Activated CD8-positive, alpha-beta T cell treated with anti-CD3 and anti-CD28 coated beads for 36 hours (primary cell): ENCODE data around the gene PXYLP1. TPM values are rescaled to one million over a fixed set of nuclear protein-coding genes. Genes with fewer than 3 reads are reported as not detected.

Experiments
- ATAC-seq: fragments of 200-7000 bp; cut with Tn5 transposase; one replicate; pipeline ENCODE4 v1.10.0; 2021; ENCODE audit warnings: mild to moderate bottlenecking, moderate library complexity
- CTCF ChIA-PET: fragments of 350-600 bp; sonication (Branson Sonifier 250); formaldehyde crosslinking; loops from one replicate; lab custom pipeline; 2021; ENCODE audit warnings: antibody characterized with exemption; lab: Charles Lee
- POLR2A ChIA-PET: fragments of 350-600 bp; sonication (Branson Sonifier 250); formaldehyde crosslinking; loops from one replicate; lab custom pipeline; 2021; ENCODE audit warnings: antibody characterized with exemption; lab: Charles Lee
- DNase-seq: peaks from one replicate; pipeline ENCODE4 v3.0.0-alpha.2; 2020
- H3K27ac Mint-ChIP-seq: one replicate; pipeline ENCODE4 v1.8.0; 2021; ENCODE audit warnings: mild to moderate bottlenecking, mixed read lengths
- H3K27me3 Mint-ChIP-seq: one replicate; pipeline ENCODE4 v1.8.0; 2021; ENCODE audit warnings: mixed read lengths
- H3K36me3 Mint-ChIP-seq: one replicate; pipeline ENCODE4 v1.8.0; 2021; ENCODE audit warnings: low read depth, mixed read lengths
- H3K4me1 Mint-ChIP-seq: one replicate; pipeline ENCODE4 v1.8.0; 2021; ENCODE audit warnings: low read depth, mixed read lengths
- H3K4me3 Mint-ChIP-seq: one replicate; pipeline ENCODE4 v1.8.0; 2021; ENCODE audit warnings: mild to moderate bottlenecking, moderate library complexity, mixed read lengths
- H3K9me3 Mint-ChIP-seq: one replicate; pipeline ENCODE4 v1.8.0; 2021; ENCODE audit warnings: mixed read lengths
- intact Hi-C: fragments of 100-400 bp; cut with micrococcal nuclease; formaldehyde crosslinking; loops from one replicate; pipeline ENCODE4 v1.10.0; 2022
- total RNA-seq, 2 experiments: library from RNA; stranded (reverse); gene quantifications; one replicate each; pipeline ENCODE4 v1.2.3, GENCODE V29; 2021
- TF ChIP-seq, protein P1 (sequence below): fragments of 200-600 bp; IDR thresholded peaks from one replicate; pipeline ENCODE4 v1.8.0; 2022; ENCODE audit warnings: antibody characterized with exemption, mild to moderate bottlenecking

The PXYLP1 gene
- total RNA-seq, 2 experiments from 2014 or later: 14.9 to 17.2 TPM

GRCh38 chr3:141328286-141329166, 96.9 kb downstream of the PXYLP1 start:
- ATAC-seq (peak; percentile 85), DNase-seq (peak; percentile 40)
- CTCF ChIA-PET: interaction anchor here (0.9 to 2.4 kb wide), 4 partner anchors 16 to 127 kb away, joined by 4 to 8 read pairs (median 6); no protein-coding TSS in a partner anchor
- TF ChIP-seq, protein P1, sequence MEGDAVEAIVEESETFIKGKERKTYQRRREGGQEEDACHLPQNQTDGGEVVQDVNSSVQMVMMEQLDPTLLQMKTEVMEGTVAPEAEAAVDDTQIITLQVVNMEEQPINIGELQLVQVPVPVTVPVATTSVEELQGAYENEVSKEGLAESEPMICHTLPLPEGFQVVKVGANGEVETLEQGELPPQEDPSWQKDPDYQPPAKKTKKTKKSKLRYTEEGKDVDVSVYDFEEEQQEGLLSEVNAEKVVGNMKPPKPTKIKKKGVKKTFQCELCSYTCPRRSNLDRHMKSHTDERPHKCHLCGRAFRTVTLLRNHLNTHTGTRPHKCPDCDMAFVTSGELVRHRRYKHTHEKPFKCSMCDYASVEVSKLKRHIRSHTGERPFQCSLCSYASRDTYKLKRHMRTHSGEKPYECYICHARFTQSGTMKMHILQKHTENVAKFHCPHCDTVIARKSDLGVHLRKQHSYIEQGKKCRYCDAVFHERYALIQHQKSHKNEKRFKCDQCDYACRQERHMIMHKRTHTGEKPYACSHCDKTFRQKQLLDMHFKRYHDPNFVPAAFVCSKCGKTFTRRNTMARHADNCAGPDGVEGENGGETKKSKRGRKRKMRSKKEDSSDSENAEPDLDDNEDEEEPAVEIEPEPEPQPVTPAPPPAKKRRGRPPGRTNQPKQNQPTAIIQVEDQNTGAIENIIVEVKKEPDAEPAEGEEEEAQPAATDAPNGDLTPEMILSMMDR: no peak
- peaks cover 16% of the 10 kb centered on the region for H3K4me1 Mint-ChIP-seq
- H3K36me3 Mint-ChIP-seq: no peaks in the 10 kb centered on the region
- H3K4me3 Mint-ChIP-seq: no peak overlapping the region
- no peaks in the 10 kb centered on the region for H3K9me3 Mint-ChIP-seq
- POLR2A ChIA-PET: interaction anchor here (1.5 kb wide), 2 partner anchors 17 to 548 kb away, joined by 3 to 5 read pairs; partner anchors contain the start of gene ATP1B3
- peak overlapping the region; percentile 17 for H3K27ac Mint-ChIP-seq
- intact Hi-C loops: no loop called here
- no peaks in the 10 kb centered on the region for H3K27me3 Mint-ChIP-seq

DNA sequence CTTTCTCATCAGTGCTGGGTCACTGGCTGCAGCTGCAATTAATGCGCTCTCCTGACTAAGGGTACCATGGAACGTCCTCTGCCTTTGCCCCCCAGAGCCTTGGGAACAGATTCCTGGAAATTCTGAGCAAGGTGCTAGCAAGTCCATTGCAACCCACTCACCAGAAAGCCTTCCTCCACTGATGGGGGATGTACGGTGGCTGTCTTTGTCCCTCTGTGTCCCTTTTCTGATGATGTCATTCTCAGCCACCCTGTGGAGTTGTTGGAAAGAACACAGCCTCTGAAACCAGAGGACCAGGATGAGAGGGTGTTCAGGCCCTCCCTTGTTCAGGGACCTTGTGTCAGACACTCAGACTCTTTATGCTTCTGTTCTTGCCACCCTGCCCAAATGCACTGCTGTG, 98.6 kb downstream of the PXYLP1 start:
- Mint-ChIP-seq H3K27ac (no peak overlapping the region), H3K4me1 (peaks cover 16% of the 10 kb centered on the region), H3K36me3 (no peaks in the 10 kb centered on the region), H3K27me3 (no peaks in the 10 kb centered on the region), H3K9me3 (no peaks in the 10 kb centered on the region), H3K4me3 (no peak overlapping the region)
- TF ChIP-seq, protein P1: no peak
- no peak for ATAC-seq
- ChIA-PET CTCF (interaction anchor here (1.0 kb wide), 1 partner anchor 14 kb away, joined by 3 read pairs; no protein-coding TSS in a partner anchor), POLR2A (no interaction called here)
- intact Hi-C loops: no loop called here
- DNase-seq: no peak

- ChIA-PET CTCF (interaction anchor here (1.0 to 1.8 kb wide), 3 partner anchors 15 to 124 kb away, joined by 3 to 4 read pairs (median 3); no protein-coding TSS in a partner anchor), POLR2A (interaction anchor here (0.7 kb wide), 1 partner anchor 14 kb away, joined by 3 read pairs; no protein-coding TSS in a partner anchor)
- no peaks in the 10 kb centered on the region for H3K9me3 Mint-ChIP-seq
- peaks cover 16% of the 10 kb centered on the region for H3K4me1 Mint-ChIP-seq
- H3K4me3 Mint-ChIP-seq: no peak overlapping the region
- TF ChIP-seq, protein P1: no peak
- no peak overlapping the region for H3K27ac Mint-ChIP-seq
- H3K27me3 Mint-ChIP-seq: no peaks in the 10 kb centered on the region
- DNase-seq (no peak), ATAC-seq (no peak)
- intact Hi-C loops: no loop called here
- no peaks in the 10 kb centered on the region for H3K36me3 Mint-ChIP-seq
Measured at GRCh38 chr3:141330718-141331376, 99.2 kb downstream of the PXYLP1 start.

GRCh38 chr3:141331377-141332318, 100.0 kb downstream of the PXYLP1 start:
- Mint-ChIP-seq H3K36me3 (no peaks in the 10 kb centered on the region), H3K9me3 (no peaks in the 10 kb centered on the region), H3K27me3 (no peaks in the 10 kb centered on the region), H3K4me3 (no peak overlapping the region), H3K4me1 (peaks cover 11% of the 10 kb centered on the region), H3K27ac (no peak overlapping the region)
- TF ChIP-seq, protein P1: no peak
- ATAC-seq (no peak), DNase-seq (no peak)
- ChIA-PET CTCF (interaction anchor here (1.0 to 1.8 kb wide), 6 partner anchors 16 to 129 kb away, joined by 3 to 7 read pairs (median 4); no protein-coding TSS in a partner anchor), POLR2A (interaction anchor here (0.7 kb wide), 1 partner anchor 13 kb away, joined by 3 read pairs; no protein-coding TSS in a partner anchor)
- intact Hi-C loops: no loop called here
